Measurements from ENCODE around the gene ERC1.

The ERC1 gene

DNA sequence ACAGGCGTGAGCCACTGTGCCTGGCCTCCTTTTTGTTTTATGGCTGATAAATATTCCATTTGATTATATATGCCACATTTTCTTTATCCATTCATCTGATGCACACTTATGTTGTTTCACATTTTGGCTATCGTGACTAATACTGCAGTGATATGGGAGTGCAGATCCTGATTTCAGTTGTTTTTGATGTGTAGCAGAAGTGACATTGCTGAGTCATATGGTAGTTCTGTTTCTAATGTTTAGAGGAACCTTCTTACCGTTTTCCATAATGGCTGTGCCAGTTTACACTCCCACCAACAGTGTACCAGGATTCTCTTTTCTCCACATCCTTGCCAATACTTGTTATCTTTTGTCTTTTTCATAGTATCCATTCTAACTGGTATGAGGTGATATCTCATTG is 235.9 kb downstream of the ERC1 start:
- Histone ChIP-seq H3K36me3 (ENCODE audit: insufficient read depth, low read length) (0 out of 2 replicates have a peak, but pooled peaks cover 7% of the 10 kb centered on the region), H3K9me2 (ENCODE audit: low read depth, low read length) (no peaks in the 10 kb centered on the region), H3K4me1 (ENCODE audit: insufficient read depth, low read length, severe bottlenecking) (peaks cover 18% of the 10 kb centered on the region), H3K9ac (ENCODE audit: low read length) (no peak overlapping the region), H3K4me3 (ENCODE audit: low read depth, low read length, poor library complexity, severe bottlenecking) (no peak overlapping the region), H3F3A (ENCODE audit: insufficient read depth, low read length) (no peaks in the 10 kb centered on the region), H4K20me1 (ENCODE audit: insufficient read depth, low read length) (no peaks in the 10 kb centered on the region), H2AFZ (ENCODE audit: low read length) (no peak overlapping the region), H3K79me2 (ENCODE audit: insufficient read depth, low read length) (peaks cover 27% of the 10 kb centered on the region; the same call in 1 of the 2 replicates), H3K4me2 (ENCODE audit: low read length) (peak overlapping the region; percentile 43; the same call in 1 of the 2 replicates), H3K9me3 (ENCODE audit: low read length) (0 out of 2 replicates have a peak, but pooled peaks cover 1% of the 10 kb centered on the region), H3K27me3 (ENCODE audit: insufficient read depth, low read length) (no peaks in the 10 kb centered on the region), H3K27ac (ENCODE audit: low read depth, low read length, poor library complexity, severe bottlenecking) (peak overlapping the region; percentile 47)
- TF ChIP-seq EZH2 (IDR thresholded peaks at IDR 0.05; ENCODE audit: borderline replicate concordance, low read length), result no peak
- TF ChIP-seq, protein P1, sequence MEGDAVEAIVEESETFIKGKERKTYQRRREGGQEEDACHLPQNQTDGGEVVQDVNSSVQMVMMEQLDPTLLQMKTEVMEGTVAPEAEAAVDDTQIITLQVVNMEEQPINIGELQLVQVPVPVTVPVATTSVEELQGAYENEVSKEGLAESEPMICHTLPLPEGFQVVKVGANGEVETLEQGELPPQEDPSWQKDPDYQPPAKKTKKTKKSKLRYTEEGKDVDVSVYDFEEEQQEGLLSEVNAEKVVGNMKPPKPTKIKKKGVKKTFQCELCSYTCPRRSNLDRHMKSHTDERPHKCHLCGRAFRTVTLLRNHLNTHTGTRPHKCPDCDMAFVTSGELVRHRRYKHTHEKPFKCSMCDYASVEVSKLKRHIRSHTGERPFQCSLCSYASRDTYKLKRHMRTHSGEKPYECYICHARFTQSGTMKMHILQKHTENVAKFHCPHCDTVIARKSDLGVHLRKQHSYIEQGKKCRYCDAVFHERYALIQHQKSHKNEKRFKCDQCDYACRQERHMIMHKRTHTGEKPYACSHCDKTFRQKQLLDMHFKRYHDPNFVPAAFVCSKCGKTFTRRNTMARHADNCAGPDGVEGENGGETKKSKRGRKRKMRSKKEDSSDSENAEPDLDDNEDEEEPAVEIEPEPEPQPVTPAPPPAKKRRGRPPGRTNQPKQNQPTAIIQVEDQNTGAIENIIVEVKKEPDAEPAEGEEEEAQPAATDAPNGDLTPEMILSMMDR (IDR thresholded peaks at IDR 0.05; ENCODE audit: low read length), result no peak

DNA sequence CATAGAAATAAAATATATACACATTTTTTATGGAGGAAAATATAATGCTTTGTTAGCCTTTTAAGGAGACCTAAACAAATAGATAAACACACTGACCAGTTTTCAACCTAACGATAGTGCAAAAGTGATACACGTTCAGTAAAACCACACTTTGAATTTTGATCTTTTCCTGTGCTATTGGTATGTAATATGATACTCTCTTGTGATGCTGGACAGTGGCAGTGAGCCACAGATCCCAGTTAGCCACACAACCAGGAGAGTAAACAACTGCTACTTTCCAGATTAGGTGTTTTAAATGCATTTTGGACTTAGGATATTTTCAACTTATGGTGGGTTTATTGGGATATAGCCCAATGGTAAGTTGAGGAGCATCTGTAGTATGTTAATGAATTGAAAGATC is 243.1 kb downstream of the ERC1 start:
- Histone ChIP-seq H3K4me2 (ENCODE audit: low read length) (no peak overlapping the region), H3K4me3 (ENCODE audit: low read depth, low read length, poor library complexity, severe bottlenecking) (no peak overlapping the region), H4K20me1 (ENCODE audit: insufficient read depth, low read length) (no peaks in the 10 kb centered on the region), H3K27me3 (ENCODE audit: insufficient read depth, low read length) (no peaks in the 10 kb centered on the region), H3K27ac (ENCODE audit: low read depth, low read length, poor library complexity, severe bottlenecking) (no peak overlapping the region), H3K9me3 (ENCODE audit: low read length) (0 out of 2 replicates have a peak, but pooled peaks cover 6% of the 10 kb centered on the region), H3K9me2 (ENCODE audit: low read depth, low read length) (no peaks in the 10 kb centered on the region), H3K36me3 (ENCODE audit: insufficient read depth, low read length) (peaks cover 25% of the 10 kb centered on the region), H3K4me1 (ENCODE audit: insufficient read depth, low read length, severe bottlenecking) (no peaks in the 10 kb centered on the region), H2AFZ (ENCODE audit: low read length) (no peak overlapping the region), H3F3A (ENCODE audit: insufficient read depth, low read length) (peaks cover 5% of the 10 kb centered on the region; the same call in 1 of the 2 replicates), H3K9ac (ENCODE audit: low read length) (no peak overlapping the region), H3K79me2 (ENCODE audit: insufficient read depth, low read length) (peaks cover 27% of the 10 kb centered on the region; the same call in 1 of the 2 replicates)
- TF ChIP-seq EZH2 (IDR thresholded peaks at IDR 0.05; ENCODE audit: borderline replicate concordance, low read length), result no peak
- TF ChIP-seq, protein P1 (IDR thresholded peaks at IDR 0.05; ENCODE audit: low read length), result no peak

DNA sequence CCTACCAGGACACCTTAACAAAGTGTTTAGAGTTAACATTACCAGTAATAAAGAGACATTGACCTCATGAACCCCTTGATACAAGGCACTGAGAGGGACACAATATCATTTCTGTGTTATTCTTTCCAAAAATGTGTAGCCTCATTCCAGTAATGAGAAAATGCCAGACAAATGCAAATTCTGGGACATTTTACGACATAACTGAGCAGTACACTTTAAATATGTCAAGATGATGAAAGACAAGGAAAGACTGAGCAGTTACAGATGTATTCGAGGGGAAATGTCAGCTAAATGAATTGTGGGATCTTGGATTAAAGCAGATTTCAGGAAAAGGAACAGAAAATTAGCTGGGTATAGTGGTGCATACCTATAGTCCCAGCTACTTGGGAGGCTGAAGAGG is 255.6 kb downstream of the ERC1 start:
- Histone ChIP-seq H3K9me3 (ENCODE audit: low read length) (no peaks in the 10 kb centered on the region), H3K36me3 (ENCODE audit: insufficient read depth, low read length) (peaks cover 6% of the 10 kb centered on the region; the same call in 1 of the 2 replicates), H3K27me3 (ENCODE audit: insufficient read depth, low read length) (no peaks in the 10 kb centered on the region), H2AFZ (ENCODE audit: low read length) (no peak overlapping the region), H3K27ac (ENCODE audit: low read depth, low read length, poor library complexity, severe bottlenecking) (no peak overlapping the region), H3F3A (ENCODE audit: insufficient read depth, low read length) (no peaks in the 10 kb centered on the region), H3K4me2 (ENCODE audit: low read length) (no peak overlapping the region), H3K9ac (ENCODE audit: low read length) (no peak overlapping the region), H3K4me3 (ENCODE audit: low read depth, low read length, poor library complexity, severe bottlenecking) (no peak overlapping the region), H3K9me2 (ENCODE audit: low read depth, low read length) (no peaks in the 10 kb centered on the region), H4K20me1 (ENCODE audit: insufficient read depth, low read length) (no peaks in the 10 kb centered on the region), H3K4me1 (ENCODE audit: insufficient read depth, low read length, severe bottlenecking) (no peaks in the 10 kb centered on the region), H3K79me2 (ENCODE audit: insufficient read depth, low read length) (no peaks in the 10 kb centered on the region)
- TF ChIP-seq EZH2 (IDR thresholded peaks at IDR 0.05; ENCODE audit: borderline replicate concordance, low read length), result no peak
- TF ChIP-seq, protein P1 (IDR thresholded peaks at IDR 0.05; ENCODE audit: low read length), result no peak

All from OCI-LY1 (cell line).